ENCODE results near the gene SPAG16. TPM values are rescaled to one million over a fixed set of nuclear protein-coding genes. Genes with fewer than 3 reads are reported as not detected.

Gene SPAG16
- total RNA-seq, 1 donor from 2014 or later: 16.7 TPM

DNA sequence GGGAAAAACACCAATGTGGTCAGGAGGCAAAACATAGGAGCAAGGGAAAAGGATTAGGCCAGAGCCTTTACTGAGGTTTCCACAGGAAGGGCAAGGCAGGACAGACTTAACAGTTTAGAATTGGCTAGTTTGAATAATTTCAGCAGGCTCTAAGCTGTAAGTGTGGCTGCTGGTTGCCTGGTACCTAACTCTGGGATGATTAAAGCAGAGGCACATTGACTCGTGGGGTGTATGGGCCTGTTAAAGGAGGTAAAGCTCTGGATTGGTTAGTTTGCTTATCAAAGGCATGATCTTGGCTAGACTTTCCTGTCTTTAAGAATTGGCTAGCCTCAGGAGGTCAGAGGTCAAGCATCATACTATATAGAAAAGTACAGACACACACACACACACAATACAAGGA, 132.6 kb downstream of the SPAG16 start:
- TF ChIP-seq, protein P1, sequence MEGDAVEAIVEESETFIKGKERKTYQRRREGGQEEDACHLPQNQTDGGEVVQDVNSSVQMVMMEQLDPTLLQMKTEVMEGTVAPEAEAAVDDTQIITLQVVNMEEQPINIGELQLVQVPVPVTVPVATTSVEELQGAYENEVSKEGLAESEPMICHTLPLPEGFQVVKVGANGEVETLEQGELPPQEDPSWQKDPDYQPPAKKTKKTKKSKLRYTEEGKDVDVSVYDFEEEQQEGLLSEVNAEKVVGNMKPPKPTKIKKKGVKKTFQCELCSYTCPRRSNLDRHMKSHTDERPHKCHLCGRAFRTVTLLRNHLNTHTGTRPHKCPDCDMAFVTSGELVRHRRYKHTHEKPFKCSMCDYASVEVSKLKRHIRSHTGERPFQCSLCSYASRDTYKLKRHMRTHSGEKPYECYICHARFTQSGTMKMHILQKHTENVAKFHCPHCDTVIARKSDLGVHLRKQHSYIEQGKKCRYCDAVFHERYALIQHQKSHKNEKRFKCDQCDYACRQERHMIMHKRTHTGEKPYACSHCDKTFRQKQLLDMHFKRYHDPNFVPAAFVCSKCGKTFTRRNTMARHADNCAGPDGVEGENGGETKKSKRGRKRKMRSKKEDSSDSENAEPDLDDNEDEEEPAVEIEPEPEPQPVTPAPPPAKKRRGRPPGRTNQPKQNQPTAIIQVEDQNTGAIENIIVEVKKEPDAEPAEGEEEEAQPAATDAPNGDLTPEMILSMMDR (IDR thresholded peaks at IDR 0.05; ENCODE audit: insufficient read depth, low read depth, low read length): no peak
- TF ChIP-seq EZH2 (IDR thresholded peaks at IDR 0.05; ENCODE audit: insufficient read depth, low read length): no peak
- Mint-ChIP-seq H3K36me3 (ENCODE audit: low read depth, unreplicated experiment) (no peaks in the 10 kb centered on the region), H3K9me3 (ENCODE audit: unreplicated experiment) (no peaks in the 10 kb centered on the region), H3K27ac (ENCODE audit: unreplicated experiment) (no peak overlapping the region), H3K4me3 (ENCODE audit: unreplicated experiment) (no peak overlapping the region), H3K27me3 (ENCODE audit: low read depth, unreplicated experiment) (no peaks in the 10 kb centered on the region), H3K4me1 (ENCODE audit: low read depth, unreplicated experiment) (no peaks in the 10 kb centered on the region)
- H3K4me2 ChIP-seq (ENCODE audit: low read length): no peak overlapping the region
- DNase-seq (ENCODE audit: low read depth) (no peak), FAIRE-seq (no peak)
- H3K36me3 ChIP-seq (ENCODE audit: insufficient read depth, low read length): no peaks in the 10 kb centered on the region
- no peaks in the 10 kb centered on the region for H3K9me3 ChIP-seq (ENCODE audit: insufficient read depth, low read depth, low read length)
- no peak overlapping the region for H3K27ac ChIP-seq (ENCODE audit: low read depth, low read length)
- no peak overlapping the region for H3K9ac ChIP-seq (ENCODE audit: low read length)
- no peaks in the 10 kb centered on the region for H3K79me2 ChIP-seq (ENCODE audit: insufficient read depth, low read length)
- H4K20me1 ChIP-seq (ENCODE audit: insufficient read depth, low read length): no peaks in the 10 kb centered on the region
- H2AFZ ChIP-seq (ENCODE audit: low read depth, low read length): no peak overlapping the region
- no peaks in the 10 kb centered on the region for H3K27me3 ChIP-seq (ENCODE audit: insufficient read depth, low read length)
- H3K4me1 ChIP-seq (ENCODE audit: insufficient read depth, low read length): no peaks in the 10 kb centered on the region
- H3K4me3 ChIP-seq (ENCODE audit: insufficient read depth, low read depth, low read length): no peak overlapping the region

GRCh38 chr2:213419980-213420379, 135.7 kb downstream of the SPAG16 start:
- no peaks in the 10 kb centered on the region for H4K20me1 ChIP-seq (ENCODE audit: insufficient read depth, low read length)
- no peaks in the 10 kb centered on the region for H3K4me1 Mint-ChIP-seq (ENCODE audit: low read depth, unreplicated experiment)
- no peaks in the 10 kb centered on the region for H3K27me3 Mint-ChIP-seq (ENCODE audit: low read depth, unreplicated experiment)
- H3K36me3 Mint-ChIP-seq (ENCODE audit: low read depth, unreplicated experiment): no peaks in the 10 kb centered on the region
- no peaks in the 10 kb centered on the region for H3K9me3 ChIP-seq (ENCODE audit: insufficient read depth, low read depth, low read length)
- DNase-seq (ENCODE audit: low read depth): no peak
- no peaks in the 10 kb centered on the region for H3K79me2 ChIP-seq (ENCODE audit: insufficient read depth, low read length)
- H3K9me3 Mint-ChIP-seq (ENCODE audit: unreplicated experiment): no peaks in the 10 kb centered on the region
- H3K4me2 ChIP-seq (ENCODE audit: low read length): no peak overlapping the region
- H3K27me3 ChIP-seq (ENCODE audit: insufficient read depth, low read length): no peaks in the 10 kb centered on the region
- FAIRE-seq: no peak
- no peak overlapping the region for H3K4me3 ChIP-seq (ENCODE audit: insufficient read depth, low read depth, low read length)
- H2AFZ ChIP-seq (ENCODE audit: low read depth, low read length): no peak overlapping the region
- no peak overlapping the region for H3K4me3 Mint-ChIP-seq (ENCODE audit: unreplicated experiment)
- no peaks in the 10 kb centered on the region for H3K36me3 ChIP-seq (ENCODE audit: insufficient read depth, low read length)
- H3K27ac ChIP-seq (ENCODE audit: low read depth, low read length): no peak overlapping the region
- no peaks in the 10 kb centered on the region for H3K4me1 ChIP-seq (ENCODE audit: insufficient read depth, low read length)
- no peak overlapping the region for H3K9ac ChIP-seq (ENCODE audit: low read length)
- TF ChIP-seq, protein P1 (IDR thresholded peaks at IDR 0.05; ENCODE audit: insufficient read depth, low read depth, low read length): no peak
- TF ChIP-seq EZH2 (IDR thresholded peaks at IDR 0.05; ENCODE audit: insufficient read depth, low read length): no peak
- H3K27ac Mint-ChIP-seq (ENCODE audit: unreplicated experiment): no peak overlapping the region

GRCh38 chr2:213420828-213421385, 136.6 kb downstream of the SPAG16 start:
- H3K27me3 ChIP-seq (ENCODE audit: insufficient read depth, low read length): no peaks in the 10 kb centered on the region
- H3K36me3 ChIP-seq (ENCODE audit: insufficient read depth, low read length): no peaks in the 10 kb centered on the region
- H3K9ac ChIP-seq (ENCODE audit: low read length): no peak overlapping the region
- Mint-ChIP-seq H3K9me3 (ENCODE audit: unreplicated experiment) (no peaks in the 10 kb centered on the region), H3K4me3 (ENCODE audit: unreplicated experiment) (no peak overlapping the region), H3K27ac (ENCODE audit: unreplicated experiment) (no peak overlapping the region), H3K36me3 (ENCODE audit: low read depth, unreplicated experiment) (no peaks in the 10 kb centered on the region), H3K4me1 (ENCODE audit: low read depth, unreplicated experiment) (no peaks in the 10 kb centered on the region), H3K27me3 (ENCODE audit: low read depth, unreplicated experiment) (no peaks in the 10 kb centered on the region)
- no peak overlapping the region for H2AFZ ChIP-seq (ENCODE audit: low read depth, low read length)
- TF ChIP-seq, protein P1 (IDR thresholded peaks at IDR 0.05; ENCODE audit: insufficient read depth, low read depth, low read length): no peak
- no peak for TF ChIP-seq EZH2 (IDR thresholded peaks at IDR 0.05; ENCODE audit: insufficient read depth, low read length)
- DNase-seq (ENCODE audit: low read depth) (no peak), FAIRE-seq (no peak)
- H3K4me1 ChIP-seq (ENCODE audit: insufficient read depth, low read length): no peaks in the 10 kb centered on the region
- no peaks in the 10 kb centered on the region for H4K20me1 ChIP-seq (ENCODE audit: insufficient read depth, low read length)
- H3K27ac ChIP-seq (ENCODE audit: low read depth, low read length): no peak overlapping the region
- H3K79me2 ChIP-seq (ENCODE audit: insufficient read depth, low read length): no peaks in the 10 kb centered on the region
- no peaks in the 10 kb centered on the region for H3K9me3 ChIP-seq (ENCODE audit: insufficient read depth, low read depth, low read length)
- no peak overlapping the region for H3K4me3 ChIP-seq (ENCODE audit: insufficient read depth, low read depth, low read length)
- no peak overlapping the region for H3K4me2 ChIP-seq (ENCODE audit: low read length)

Measured in astrocyte (in vitro differentiated cells and primary cell).